Stimulated activated naive CD4-positive, alpha-beta T cell treated with Interleukin-2 at 50 U/mL for 16 hours (primary cell): Measurements from ENCODE around the gene NXPE4.

ENCODE experiments used
- DNase-seq: peaks from one replicate; lab custom pipeline; 2025; lab: John Stamatoyannopoulos, UW

NXPE4 gene

DNA sequence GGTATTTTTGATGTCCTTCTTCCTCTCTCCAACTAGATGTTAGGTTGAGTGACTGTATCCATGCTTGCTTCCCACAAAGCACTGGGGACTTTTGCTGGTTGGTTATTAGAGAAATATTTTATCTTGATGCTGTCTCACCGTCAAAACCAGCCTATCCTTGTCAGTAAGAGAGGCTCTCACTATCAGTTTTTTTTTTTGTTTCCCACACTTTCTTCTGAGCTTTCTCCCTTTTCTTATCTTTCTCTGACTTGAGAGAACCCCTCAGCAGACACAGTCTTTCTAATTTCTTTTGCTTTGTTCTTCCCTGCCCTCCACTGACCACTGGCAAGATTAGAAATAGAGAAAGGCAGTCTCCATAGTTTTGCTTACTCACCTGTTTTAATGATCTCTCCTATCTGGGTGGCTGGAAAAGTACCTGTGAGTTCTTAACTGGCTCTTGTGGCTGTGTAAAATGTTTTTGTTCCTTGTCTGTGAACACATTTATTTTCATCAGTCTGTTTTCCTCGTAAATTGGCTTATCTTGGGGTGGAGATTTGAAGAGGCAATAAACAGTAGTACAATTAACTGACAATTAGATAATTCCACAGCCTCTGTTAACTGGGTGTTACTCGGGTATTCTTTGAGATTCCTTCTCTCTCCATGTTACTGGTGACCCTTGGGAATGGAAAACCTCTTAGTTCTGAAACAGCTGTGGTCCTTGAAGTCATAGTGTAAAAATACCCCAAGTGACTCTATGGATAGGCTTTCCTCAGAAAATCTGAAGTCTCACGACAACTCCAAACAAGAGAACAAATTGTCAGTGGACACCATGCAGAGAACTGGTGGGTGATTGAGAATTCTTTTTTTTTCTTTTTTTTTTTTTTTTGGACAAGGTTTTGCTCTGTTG lies 35.9 kb downstream of the NXPE4 start, which contains the start of gene NXPE1:
NXPE1 (minus strand) TSS at position 457 of the 886 bp plus-strand sequence. CDS start 8,680 bp downstream, outside the sequence.
- DNase-seq: no peak

GRCh38 chr11:114556135-114556534 lies 39.5 kb downstream of the NXPE4 start:
- DNase-seq: no peak

DNA sequence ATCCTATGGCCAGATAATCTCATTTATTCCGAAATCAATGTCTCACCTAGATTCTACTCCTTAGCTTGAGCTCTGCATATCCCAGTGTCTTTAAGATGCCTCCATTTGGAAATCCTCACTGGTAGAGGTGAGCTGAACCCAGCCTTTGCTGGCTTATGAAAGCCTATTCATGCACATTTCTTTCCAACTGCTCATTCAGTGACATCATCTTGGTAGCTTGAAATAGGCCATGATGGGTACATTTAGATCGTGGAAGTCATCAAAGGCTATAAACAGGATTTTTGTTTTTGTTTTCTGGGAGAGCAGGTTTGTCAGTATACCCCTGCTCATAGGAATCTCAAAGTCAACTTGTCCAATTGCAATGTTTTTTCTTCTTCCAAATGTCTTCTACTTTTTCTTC lies 41.9 kb downstream of the NXPE4 start:
- DNase-seq: no peak

DNA sequence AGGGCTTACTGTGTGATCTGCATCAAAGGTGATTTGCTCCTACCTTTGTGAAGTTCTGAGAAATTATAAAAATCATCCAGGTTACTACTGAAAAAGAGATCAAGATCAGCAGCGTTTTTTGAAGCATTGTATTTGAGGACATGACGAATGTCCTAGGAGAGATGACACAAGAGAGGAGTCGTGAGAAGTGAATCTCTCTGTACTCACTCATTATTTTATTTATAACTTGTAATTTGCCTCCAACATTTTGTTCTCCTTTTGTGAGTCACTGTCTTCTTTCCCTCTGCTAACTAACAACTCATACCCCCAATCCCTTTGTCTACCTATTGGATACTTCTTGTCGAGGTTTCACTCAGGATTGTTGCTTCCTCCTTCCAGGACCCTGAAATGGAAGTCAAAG lies 44.5 kb downstream of the NXPE4 start:
- no peak for DNase-seq

- DNase-seq: no peak
Measured at GRCh38 chr11:114525682-114526081, 69.9 kb downstream of the NXPE4 start.

DNA sequence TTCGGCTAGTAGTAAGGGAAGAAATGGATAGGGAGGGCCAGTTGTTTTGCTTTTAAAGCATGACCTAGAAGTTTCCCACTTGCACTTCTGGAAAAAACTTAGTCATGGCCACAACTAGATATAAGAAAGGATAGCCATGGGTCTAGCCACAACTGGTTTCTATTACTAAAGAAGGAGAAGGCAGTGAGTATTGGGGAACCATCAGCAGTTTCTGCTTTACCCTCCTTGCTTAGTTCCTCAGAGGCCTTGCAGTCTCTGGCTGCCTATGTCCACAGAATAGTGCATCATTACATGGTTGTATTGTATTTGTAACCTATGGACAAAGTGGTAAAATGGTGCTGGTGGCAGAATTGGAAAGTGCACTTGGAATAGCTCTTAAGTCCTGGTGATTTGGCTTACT lies 71.5 kb downstream of the NXPE4 start:
- DNase-seq: no peak

- no peak for DNase-seq
Measured at GRCh38 chr11:114522818-114523217, 72.8 kb downstream of the NXPE4 start.
